Colonic mucosa (tissue), 4 donors: ENCODE results near the gene SLC9B1. TPM values are rescaled to one million over a fixed set of nuclear protein-coding genes. Genes with fewer than 3 reads are reported as not detected.
A peak's percentile ranks its signal among the peaks of the same experiment; 100 is the strongest.

ENCODE experiments used
- DNase-seq: peaks from one replicate; pipeline ENCODE4 v3.0.0-alpha.2; 2020
- H3K27ac ChIP-seq: fragments of 200-600 bp; one replicate; pipeline ENCODE4 v1.8.0; 2021
- H3K27me3 ChIP-seq: fragments of 200-600 bp; one replicate; pipeline ENCODE4 v1.8.0; 2021
- H3K36me3 ChIP-seq: fragments of 200-600 bp; one replicate; pipeline ENCODE4 v1.8.0; 2021
- H3K4me1 ChIP-seq: fragments of 200-600 bp; one replicate; pipeline ENCODE4 v1.8.0; 2021; ENCODE audit warnings: mild to moderate bottlenecking
- H3K4me3 ChIP-seq: fragments of 200-600 bp; one replicate; pipeline ENCODE4 v1.8.0; 2021
- H3K9ac ChIP-seq, 2 donors: one replicate each; pipeline ENCODE4 v1.7.0; 2013; ENCODE audit warnings: control low read depth in 2 of 2, low read depth in 2 of 2, low read length in 2 of 2
- H3K9me3 ChIP-seq: fragments of 200-600 bp; one replicate; pipeline ENCODE4 v1.8.0; 2021
- intact Hi-C: fragments of 100-400 bp; cut with DNase I; formaldehyde crosslinking; loops from one replicate; pipeline ENCODE4 v1.14.1; 2022
- total RNA-seq, 2 donors: library from RNA; stranded (reverse); fragmentation: NEBNext Ultra II Directional in 1 of 2; extraction: Animal tissue kit (Norgen Biotek cat#: 25700) in 1 of 2; gene quantifications; one replicate each; pipeline ENCODE4 v1.2.1, GENCODE V29; 2021
- TF ChIP-seq, protein P1 (sequence below): fragments of 200-600 bp; IDR thresholded peaks from one replicate; pipeline ENCODE4 v1.8.0; 2022; ENCODE audit warnings: antibody characterized with exemption, mild to moderate bottlenecking
- donor health status: healthy.
- donor health status: DM: no; HTN: no; CAD: no.
- donor health status: DM: no; HTN: no; CAD: no.

Gene SLC9B1, protein sequence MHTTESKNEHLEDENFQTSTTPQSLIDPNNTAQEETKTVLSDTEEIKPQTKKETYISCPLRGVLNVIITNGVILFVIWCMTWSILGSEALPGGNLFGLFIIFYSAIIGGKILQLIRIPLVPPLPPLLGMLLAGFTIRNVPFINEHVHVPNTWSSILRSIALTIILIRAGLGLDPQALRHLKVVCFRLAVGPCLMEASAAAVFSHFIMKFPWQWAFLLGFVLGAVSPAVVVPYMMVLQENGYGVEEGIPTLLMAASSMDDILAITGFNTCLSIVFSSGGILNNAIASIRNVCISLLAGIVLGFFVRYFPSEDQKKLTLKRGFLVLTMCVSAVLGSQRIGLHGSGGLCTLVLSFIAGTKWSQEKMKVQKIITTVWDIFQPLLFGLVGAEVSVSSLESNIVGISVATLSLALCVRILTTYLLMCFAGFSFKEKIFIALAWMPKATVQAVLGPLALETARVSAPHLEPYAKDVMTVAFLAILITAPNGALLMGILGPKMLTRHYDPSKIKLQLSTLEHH
- total RNA-seq, result not detected

DNA sequence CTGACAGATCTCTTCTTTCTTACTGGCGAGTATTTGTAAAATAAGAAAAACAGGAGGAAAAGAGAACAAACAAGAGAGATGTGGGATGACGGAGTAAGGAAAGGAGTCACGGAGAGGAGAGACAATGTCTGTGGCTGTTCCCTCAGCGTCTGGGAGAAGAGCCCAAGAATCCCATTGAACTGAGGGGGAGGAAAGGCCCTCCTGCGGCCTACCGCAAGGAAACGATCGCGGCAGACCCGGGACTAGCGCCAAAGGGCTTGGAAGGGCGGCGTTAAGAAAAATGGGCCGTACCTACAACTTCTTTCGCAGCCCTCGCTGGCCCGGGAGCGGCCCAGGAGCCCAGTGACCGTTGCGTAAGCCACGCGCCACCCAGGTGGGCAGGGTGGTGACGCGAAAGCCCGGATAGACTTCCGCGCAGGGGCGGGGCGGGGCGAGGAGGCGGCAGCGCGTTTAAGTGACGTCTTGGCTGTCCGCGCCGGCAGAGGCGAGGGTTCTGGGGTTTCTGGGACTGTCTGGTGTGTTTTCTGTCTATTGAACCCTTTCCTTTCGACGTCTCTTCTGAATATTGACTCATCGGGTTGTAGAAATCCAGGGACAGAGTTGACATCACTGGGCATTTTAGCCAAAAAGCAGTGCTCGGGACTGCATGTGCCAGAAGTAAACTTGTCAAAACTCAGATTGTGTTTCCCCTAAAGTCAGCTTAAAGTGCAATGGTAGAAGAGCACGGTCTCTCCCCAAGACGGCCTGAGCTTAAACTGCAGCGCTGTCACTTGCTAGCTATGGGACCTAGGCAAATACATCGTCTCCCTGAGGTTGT lies at the start of gene SLC9B1:
Gene SLC9B1 (minus strand): TSS at position 398 of the 817 bp plus-strand sequence. CDS start 27,994 bp downstream, outside the sequence.
- Histone ChIP-seq H3K9ac (peak within 1 kb of the TSS; percentile 83 to 91), H3K4me3 (peak within 1 kb of the TSS; percentile 36), H3K36me3 (no peaks in the 10 kb centered on the region), H3K27me3 (no peaks in the 10 kb centered on the region), H3K27ac (peak within 1 kb of the TSS; percentile 87), H3K9me3 (no peaks in the 10 kb centered on the region), H3K4me1 (no peaks in the 10 kb centered on the region)
- intact Hi-C loops, result no loop called here
- peak; percentile 97 for DNase-seq
- TF ChIP-seq, protein P1, sequence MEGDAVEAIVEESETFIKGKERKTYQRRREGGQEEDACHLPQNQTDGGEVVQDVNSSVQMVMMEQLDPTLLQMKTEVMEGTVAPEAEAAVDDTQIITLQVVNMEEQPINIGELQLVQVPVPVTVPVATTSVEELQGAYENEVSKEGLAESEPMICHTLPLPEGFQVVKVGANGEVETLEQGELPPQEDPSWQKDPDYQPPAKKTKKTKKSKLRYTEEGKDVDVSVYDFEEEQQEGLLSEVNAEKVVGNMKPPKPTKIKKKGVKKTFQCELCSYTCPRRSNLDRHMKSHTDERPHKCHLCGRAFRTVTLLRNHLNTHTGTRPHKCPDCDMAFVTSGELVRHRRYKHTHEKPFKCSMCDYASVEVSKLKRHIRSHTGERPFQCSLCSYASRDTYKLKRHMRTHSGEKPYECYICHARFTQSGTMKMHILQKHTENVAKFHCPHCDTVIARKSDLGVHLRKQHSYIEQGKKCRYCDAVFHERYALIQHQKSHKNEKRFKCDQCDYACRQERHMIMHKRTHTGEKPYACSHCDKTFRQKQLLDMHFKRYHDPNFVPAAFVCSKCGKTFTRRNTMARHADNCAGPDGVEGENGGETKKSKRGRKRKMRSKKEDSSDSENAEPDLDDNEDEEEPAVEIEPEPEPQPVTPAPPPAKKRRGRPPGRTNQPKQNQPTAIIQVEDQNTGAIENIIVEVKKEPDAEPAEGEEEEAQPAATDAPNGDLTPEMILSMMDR, result no peak

DNA sequence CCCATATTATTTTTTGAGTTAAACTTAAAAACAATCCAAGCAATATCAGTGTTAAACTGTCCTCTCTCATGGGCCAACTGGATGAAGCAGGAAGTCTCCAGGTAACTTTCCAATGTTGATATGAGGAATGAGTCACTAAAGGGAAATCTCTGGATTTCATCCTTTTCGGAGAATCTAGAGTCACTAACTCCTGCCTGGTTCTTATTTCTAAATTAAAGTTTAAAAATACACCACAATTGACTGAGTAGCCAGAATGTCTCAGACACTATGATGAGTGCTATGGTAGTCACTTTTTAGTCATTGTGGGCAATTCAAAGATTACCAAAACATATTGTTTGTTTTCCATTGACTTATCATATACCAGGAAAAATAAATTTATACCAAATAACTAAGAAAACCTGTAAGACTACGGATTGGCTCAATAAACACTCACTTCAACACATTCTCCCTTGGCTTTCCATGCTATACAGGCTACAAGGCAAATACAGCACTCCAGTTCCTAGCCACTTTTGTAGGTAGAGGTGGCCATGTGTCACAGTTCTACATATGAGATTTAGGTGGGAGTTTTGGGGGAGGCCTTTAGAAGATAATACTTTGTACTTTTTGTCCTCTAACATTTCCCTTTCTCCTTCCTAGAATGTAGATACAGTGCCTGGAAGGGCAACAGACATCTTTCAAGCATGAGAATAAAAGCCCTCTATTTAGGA lies 48.5 kb upstream of the SLC9B1 start:
- no peaks in the 10 kb centered on the region for H3K4me1 ChIP-seq
- H3K36me3 ChIP-seq, result no peaks in the 10 kb centered on the region
- H3K9ac ChIP-seq, result no peak overlapping the region
- no peaks in the 10 kb centered on the region for H3K9me3 ChIP-seq
- no peak for DNase-seq
- no peak overlapping the region for H3K4me3 ChIP-seq
- TF ChIP-seq, protein P1, result no peak
- H3K27ac ChIP-seq, result no peak overlapping the region
- intact Hi-C loops, result no loop called here
- H3K27me3 ChIP-seq, result no peaks in the 10 kb centered on the region

DNA sequence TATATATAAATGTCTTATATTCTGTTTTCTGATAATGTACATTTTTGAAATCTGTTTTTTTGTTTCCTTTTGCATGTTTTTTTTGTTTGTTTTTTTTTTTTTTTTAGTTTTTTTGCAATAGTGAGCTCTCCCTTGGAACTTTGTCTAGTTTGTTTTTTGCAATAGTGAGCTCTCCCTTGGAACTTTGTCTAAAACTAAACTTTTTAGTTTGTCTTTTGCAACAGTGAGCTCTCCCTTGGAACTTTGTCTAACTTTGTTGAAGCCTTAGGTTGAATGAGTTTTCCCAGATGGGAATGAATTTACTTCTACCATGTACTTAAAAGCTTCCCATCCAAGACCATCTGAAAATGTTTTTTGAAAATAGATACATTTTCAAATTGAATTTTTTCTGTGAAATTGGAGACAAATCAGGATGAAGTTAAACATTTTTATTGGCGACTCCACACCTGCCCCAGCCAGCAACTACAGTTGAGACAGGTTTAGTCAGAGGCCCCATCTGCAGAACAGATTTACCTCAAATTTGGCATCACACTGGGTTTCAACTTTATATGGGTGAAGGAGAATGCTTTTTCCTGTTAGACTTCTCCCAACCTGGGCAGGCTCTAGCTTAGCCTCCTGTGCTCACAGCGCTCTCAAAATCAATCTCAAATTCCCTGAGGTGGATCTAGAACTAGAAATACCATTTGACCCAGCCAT lies 41.1 kb upstream of the SLC9B1 start:
- Histone ChIP-seq H3K9ac (no peak overlapping the region), H3K27me3 (no peaks in the 10 kb centered on the region), H3K4me3 (no peak overlapping the region), H3K36me3 (no peaks in the 10 kb centered on the region), H3K9me3 (no peaks in the 10 kb centered on the region), H3K27ac (no peak overlapping the region), H3K4me1 (no peaks in the 10 kb centered on the region)
- intact Hi-C loops, result no loop called here
- DNase-seq, result no peak
- TF ChIP-seq, protein P1, result no peak

DNA sequence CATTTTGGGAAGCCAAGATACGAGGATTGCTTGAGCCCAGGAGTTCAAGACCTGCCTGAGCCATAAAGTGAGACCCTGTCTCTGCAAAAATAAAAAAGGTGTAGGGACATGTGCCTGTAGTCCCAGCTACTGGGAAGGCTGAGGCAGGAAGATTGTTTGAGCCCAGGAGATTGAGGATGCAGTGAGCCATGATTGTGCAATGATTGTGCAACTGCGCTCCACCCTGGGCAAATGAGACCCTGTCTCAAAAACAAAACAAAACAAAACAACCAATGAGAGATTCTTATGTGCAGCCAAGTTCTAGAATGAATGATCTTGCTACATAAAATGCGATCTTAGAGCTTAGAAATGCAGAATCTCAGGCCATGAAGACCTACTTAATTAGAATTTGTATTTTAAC lies 34.5 kb upstream of the SLC9B1 start:
- Histone ChIP-seq H3K36me3 (no peaks in the 10 kb centered on the region), H3K27ac (no peak overlapping the region), H3K27me3 (no peaks in the 10 kb centered on the region), H3K4me1 (no peaks in the 10 kb centered on the region), H3K9ac (no peak overlapping the region), H3K9me3 (no peaks in the 10 kb centered on the region), H3K4me3 (no peak overlapping the region)
- intact Hi-C loops, result no loop called here
- TF ChIP-seq, protein P1, result no peak
- DNase-seq, result no peak
